Stimulated activated CD8-positive, alpha-beta memory T cell treated with anti-CD3 and anti-CD28 coated beads, Interleukin-12 subunit alpha, Interleukin-12 subunit beta, amount 100 ng/mL, for 24 hours (primary cell): Measurements from ENCODE around the gene ZAR1L.
"Not testable (repeated sequence)": the region's sequence is repeated elsewhere in the genome, so short reads cannot be mapped to it uniquely, and the experiment has no call there.

ENCODE experiments used
- DNase-seq: peaks from one replicate; pipeline ENCODE4 v3.0.0-alpha.2; 2020; ENCODE audit errors: extremely low read depth

ZAR1L gene, protein sequence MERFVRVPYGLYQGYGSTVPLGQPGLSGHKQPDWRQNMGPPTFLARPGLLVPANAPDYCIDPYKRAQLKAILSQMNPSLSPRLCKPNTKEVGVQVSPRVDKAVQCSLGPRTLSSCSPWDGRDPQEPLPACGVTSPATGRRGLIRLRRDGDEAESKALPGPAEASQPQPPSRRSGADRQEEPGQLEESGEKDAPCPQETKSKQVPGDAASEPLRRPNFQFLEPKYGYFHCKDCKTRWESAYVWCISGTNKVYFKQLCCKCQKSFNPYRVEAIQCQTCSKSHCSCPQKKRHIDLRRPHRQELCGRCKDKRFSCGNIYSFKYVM

DNA sequence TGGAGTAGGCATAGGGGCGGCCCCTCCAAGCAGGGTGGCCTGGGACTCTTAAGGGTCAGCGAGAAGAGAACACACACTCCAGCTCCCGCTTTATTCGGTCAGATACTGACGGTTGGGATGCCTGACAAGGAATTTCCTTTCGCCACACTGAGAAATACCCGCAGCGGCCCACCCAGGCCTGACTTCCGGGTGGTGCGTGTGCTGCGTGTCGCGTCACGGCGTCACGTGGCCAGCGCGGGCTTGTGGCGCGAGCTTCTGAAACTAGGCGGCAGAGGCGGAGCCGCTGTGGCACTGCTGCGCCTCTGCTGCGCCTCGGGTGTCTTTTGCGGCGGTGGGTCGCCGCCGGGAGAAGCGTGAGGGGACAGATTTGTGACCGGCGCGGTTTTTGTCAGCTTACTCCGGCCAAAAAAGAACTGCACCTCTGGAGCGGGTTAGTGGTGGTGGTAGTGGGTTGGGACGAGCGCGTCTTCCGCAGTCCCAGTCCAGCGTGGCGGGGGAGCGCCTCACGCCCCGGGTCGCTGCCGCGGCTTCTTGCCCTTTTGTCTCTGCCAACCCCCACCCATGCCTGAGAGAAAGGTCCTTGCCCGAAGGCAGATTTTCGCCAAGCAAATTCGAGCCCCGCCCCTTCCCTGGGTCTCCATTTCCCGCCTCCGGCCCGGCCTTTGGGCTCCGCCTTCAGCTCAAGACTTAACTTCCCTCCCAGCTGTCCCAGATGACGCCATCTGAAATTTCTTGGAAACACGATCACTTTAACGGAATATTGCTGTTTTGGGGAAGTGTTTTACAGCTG is at the start of gene ZAR1L, which contains the start of gene BRCA2:
TSS of gene ZAR1L (minus strand) at position 126 of the 790 bp plus-strand sequence. CDS start 3,438 bp downstream, outside the sequence.
TSS of gene BRCA2 (plus strand) at position 271 of the 790 bp plus-strand sequence. CDS start 953 bp downstream, outside the sequence.
- DNase-seq = peak; percentile 74

DNA sequence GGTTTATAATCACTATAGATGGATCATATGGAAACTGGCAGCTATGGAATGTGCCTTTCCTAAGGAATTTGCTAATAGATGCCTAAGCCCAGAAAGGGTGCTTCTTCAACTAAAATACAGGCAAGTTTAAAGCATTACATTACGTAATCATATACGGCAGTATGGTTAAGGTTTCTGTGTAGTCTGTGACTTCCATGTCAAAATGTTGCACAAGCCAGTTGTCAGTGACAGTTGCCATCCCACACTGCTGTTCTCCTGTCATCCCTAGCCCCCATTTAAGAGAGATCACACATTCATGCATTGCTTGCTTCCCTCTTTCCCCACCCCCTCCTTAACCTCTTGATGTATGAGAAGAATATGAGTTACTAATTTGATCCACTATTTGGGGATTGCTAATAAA is 47.4 kb upstream of the ZAR1L start:
- no peak for DNase-seq

DNA sequence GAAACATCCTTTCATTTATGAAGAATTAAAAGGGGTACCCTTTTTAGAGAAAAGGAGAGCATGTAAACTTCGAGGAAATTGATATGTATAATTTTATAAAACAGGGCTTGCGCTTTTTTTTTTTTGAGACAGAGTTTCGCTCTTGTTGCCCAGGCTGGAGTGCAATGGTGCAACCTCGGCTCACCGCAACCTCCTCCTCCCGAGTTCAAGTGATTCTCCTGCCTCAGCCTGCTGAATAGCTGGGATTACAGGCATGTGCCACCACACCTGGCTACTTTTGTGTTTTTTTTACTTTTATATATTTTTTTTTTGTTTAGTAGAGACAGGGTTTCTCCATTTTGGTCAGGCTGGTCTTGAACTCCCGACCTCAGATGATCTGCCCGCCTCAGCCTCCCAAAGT is 40.8 kb upstream of the ZAR1L start:
- not testable (repeated sequence) for DNase-seq

DNA sequence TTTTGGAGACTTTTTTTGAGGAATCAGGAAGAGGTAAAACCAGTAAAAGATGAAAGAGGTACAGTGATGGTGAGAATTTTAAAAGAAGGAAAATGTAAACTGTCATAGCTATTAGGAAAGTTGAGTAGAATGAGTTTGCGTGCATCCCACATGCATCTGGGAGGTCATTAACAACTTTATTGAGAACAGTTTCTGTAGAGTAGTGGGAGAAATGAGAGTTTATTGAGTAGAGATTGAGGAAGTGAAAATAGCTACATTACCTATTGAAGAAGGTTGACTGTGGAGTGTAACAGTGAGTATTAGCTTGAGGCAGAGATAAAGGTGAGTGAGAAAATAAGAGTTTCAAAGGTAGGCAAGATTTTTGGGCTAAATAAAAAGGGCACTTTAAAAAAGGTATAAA is 38.9 kb upstream of the ZAR1L start:
- no peak for DNase-seq

DNA sequence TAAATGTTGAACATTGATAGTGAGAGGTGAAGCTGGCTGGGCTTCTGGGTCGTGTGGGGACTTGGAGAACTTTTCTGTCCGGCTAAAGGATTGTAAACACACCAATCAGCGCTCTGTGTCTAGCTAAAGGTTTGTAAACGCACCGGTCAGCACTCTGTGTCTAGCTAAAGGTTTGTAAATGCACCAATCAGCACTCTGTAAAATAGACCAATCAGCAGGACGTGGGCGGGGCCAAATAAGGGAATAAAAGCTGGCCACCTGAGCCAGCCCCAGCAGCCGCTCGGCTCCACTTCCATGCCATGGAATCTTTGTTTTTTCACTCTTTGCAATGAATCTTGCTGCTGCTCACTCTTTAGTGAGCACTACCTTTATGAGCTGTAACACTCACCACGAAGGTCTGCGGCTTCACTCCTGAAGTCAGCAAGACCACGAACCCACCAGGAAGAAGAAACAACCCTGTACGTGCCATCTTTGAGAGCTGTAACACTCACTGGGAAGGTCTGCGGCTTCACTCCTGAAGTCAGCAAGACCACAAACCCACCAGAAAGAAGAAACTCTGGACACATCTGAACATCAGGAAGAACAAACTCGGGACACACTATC is 35.8 kb upstream of the ZAR1L start:
- not testable (repeated sequence) for DNase-seq

DNA sequence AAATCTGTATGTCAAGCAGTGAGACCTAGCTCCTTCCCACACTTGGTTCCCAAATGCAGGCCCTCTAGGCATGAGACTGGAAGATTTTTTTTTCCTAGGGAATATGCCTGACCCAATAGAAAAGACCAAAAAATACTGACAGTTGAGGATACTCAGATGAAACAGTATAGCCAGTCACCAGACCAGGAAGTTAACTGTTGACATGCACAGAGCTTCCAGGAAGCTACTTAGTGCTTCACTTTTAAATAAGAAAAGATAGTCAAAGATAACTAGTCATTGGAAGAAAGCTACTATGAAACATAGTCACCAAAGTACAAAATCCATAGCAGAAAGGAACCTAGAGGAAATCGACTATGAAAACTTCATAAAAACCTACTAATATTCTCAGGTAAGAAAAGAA is 32.5 kb upstream of the ZAR1L start:
- no peak for DNase-seq

DNA sequence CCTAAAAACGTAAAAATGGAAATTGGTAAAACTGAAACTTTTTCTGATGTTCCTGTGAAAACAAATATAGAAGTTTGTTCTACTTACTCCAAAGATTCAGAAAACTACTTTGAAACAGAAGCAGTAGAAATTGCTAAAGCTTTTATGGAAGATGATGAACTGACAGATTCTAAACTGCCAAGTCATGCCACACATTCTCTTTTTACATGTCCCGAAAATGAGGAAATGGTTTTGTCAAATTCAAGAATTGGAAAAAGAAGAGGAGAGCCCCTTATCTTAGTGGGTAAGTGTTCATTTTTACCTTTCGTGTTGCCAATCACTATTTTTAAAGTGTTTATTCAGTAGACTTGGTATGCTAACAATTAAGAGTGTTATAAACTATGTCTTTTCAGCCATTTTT is 25.8 kb upstream of the ZAR1L start:
- DNase-seq = no peak

DNA sequence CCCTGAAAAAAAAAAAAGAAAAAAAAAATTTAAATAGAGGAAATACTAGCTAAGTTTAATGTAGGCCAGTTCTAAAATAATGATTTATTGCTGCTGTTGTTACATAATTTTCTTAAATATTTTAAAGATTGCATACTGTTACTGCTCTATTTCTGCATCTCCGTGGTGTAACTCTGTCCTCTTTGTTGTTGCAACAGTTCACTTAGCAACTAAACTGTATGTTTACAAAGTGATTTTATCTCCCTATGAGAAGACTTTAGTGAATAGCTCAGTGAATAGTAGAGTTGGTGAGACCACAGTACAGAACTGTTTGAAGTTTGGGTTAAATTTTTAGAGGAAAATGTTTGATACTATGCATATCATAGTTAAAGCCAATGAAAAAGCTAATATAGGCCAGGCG is 19.5 kb upstream of the ZAR1L start:
- DNase-seq = no peak

DNA sequence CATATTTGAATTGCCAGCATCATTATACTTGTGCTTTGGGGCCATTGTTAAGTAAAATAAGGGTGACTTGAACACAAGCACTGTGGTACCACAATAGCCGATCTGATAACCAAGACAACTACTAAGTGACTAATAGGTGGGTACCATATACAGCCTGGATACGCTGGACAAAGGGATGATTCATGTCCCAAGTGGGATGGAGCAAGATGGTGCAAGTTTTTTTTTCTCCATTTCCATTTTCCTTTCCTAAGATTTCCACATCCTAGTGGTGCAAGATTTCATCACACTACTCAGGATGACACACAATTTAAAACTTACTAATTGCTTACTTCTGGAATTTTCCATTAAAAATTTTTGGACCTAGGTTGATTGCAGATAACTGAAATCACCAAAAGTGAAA is 15.3 kb upstream of the ZAR1L start:
- no peak for DNase-seq

DNA sequence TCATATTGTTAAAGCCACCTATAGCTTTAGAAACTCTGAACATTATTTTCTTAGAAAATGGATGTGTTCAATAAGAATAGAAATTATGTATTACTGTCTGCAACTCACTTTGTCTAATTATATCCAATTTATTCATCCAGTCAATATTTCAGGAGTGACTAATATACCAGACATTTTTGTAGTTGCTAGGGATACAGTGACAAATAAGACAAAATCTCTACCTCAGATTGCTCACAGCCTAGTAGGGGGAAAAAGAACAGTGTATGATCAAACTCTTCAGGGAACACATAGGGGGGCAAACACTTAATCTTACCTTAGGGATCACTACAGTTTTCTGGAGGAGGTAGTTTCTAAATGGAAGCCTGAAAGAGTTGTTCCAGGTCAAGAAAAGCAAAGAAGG is 8.7 kb upstream of the ZAR1L start:
- DNase-seq = no peak

DNA sequence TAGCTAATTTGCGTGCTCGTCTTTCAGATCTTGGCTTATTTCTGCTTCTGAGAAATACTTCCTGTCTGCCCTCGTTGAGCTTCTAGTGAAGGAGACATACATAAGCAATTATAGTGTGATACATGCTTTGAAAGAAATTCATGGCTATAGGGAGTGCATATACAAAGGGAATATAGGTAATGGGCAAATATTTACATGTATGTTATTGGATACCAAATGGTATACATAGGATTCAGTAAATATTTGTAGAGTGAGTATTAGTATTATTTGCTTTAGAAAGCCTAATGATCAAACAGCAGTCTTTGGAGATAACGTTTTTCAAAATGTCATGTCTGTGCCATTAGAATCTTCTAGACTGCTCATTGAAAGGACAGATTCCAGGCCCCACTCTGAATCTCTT is 5.4 kb upstream of the ZAR1L start:
- no peak for DNase-seq

DNA sequence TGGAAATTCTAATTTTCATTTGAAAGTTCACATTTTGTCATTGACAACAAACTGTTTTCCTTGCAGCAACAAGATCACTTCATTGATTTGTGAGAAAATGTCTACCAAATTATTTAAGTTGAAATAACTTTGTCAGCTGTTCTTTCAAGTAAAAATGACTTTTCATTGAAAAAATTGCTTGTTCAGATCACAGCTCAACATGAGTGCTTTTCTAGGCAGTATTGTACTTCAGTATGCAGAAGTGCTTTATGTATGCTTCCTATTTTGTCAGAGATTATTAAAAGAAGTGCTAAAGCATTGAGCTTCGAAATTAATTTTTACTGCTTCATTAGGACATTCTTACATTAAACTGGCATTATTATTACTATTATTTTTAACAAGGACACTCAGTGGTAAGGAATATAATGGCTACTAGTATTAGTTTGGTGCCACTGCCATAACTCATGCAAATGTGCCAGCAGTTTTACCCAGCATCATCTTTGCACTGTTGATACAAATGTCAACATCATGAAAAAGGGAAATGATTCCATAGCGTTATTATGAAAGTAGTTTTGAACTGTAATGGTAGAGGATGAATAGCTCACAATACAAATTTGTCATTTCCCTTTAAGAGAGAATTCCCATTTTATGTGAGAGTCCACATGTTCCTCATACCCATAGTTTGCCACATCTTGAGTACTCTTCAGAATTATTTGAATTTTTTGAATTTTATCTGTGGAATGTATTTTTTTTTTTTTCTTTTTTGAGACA is 2.7 kb upstream of the ZAR1L start:
- no peak for DNase-seq

DNA sequence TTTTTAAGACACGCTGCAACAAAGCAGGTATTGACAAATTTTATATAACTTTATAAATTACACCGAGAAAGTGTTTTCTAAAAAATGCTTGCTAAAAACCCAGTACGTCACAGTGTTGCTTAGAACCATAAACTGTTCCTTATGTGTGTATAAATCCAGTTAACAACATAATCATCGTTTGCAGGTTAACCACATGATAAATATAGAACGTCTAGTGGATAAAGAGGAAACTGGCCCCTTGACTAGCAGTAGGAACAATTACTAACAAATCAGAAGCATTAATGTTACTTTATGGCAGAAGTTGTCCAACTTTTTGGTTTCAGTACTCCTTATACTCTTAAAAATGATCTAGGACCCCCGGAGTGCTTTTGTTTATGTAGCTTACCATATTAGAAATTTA is 1.3 kb upstream of the ZAR1L start:
- DNase-seq = no peak

DNA sequence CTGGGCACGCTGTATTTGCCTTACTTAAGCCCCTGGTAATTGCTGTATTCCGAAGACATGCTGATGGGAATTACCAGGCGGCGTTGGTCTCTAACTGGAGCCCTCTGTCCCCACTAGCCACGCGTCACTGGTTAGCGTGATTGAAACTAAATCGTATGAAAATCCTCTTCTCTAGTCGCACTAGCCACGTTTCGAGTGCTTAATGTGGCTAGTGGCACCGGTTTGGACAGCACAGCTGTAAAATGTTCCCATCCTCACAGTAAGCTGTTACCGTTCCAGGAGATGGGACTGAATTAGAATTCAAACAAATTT is 821 bp upstream of the ZAR1L start:
- DNase-seq = no peak

DNA sequence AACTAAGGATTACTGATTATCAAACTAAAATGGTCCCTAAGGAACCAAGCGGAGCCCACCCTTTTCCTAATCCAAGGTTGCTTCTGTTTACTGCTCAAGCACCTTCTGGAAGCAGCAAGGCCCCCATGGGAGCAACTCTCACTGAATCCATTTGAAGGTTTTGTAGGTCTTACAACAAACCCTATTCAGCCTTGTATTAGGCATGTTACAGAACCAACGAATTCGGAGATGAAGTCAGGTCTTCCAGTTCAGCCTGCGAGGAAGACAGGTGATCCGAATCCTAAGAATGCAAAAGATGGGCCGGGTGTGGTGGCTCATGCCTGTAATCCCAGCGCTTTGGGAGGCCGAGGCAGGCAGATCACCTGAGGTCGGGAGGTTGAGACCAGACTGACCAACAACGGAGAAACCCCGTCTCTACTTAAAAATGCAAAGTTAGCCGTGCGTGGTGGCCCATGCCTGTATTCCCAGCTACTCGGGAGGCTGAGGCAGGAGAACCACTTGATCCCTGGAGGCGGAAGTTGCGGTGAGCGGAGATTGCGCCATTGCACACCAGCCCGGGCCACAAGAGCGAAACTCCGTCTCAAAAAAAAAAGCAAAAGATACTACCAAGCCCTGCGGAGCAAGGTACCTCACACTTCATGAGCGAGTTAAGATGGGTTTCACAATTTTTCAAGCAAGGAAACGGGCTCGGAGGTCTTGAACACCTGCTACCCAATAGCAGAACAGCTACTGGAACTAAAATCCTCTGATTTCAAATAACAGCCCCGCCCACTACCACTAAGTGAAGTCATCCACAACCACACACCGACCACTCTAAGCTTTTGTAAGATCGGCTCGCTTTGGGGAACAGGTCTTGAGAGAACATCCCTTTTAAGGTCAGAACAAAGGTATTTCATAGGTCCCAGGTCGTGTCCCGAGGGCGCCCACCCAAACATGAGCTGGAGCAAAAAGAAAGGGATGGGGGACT is 609 bp downstream of the ZAR1L start:
- DNase-seq = peak; percentile 19

DNA sequence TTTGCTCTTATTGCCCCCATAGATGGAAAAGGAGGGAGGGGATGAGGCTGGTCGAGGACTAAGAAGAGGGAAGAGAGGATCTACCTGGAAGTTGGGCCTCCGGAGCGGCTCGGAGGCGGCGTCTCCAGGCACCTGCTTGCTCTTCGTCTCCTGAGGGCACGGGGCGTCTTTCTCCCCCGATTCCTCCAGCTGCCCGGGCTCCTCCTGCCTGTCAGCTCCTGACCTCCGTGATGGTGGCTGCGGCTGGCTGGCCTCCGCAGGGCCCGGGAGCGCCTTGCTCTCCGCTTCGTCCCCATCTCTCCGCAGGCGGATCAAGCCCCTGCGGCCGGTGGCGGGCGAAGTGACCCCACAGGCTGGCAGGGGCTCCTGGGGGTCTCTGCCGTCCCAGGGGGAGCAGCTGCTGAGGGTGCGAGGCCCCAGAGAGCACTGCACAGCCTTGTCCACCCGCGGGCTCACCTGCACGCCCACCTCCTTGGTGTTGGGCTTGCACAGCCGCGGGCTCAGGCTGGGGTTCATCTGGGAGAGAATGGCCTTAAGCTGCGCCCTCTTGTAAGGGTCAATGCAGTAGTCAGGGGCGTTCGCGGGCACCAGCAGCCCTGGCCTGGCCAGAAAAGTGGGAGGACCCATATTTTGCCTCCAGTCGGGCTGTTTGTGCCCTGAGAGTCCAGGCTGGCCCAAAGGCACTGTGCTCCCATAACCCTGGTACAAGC is 3.8 kb downstream of the ZAR1L start:
- DNase-seq = no peak

DNA sequence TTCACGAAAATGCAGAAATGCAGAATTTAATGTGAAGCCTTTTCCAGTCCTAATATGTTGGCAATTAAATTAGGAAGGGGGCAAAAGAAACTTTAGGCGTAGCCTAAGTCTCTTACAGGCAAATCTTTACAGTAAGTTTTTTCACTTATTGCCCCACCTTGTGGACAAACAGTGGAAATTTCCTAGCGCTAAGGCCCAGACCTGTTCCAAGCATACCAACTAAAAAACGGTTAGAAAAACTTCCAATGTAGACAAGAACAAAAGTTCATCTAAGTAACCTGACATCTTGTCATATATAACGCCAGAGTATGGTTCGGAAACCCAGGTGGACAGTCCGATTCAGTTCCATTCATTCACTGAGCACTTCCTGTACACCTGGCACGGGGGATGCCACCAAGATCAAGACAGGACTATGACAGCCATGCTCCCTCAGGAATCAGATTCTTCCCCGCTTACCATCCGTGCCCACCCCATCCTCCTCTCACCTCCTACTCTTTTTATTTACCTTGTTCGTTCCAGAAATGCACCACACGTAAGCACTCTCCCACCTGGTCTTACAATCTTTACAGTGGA is 4.9 kb downstream of the ZAR1L start:
- no peak for DNase-seq

DNA sequence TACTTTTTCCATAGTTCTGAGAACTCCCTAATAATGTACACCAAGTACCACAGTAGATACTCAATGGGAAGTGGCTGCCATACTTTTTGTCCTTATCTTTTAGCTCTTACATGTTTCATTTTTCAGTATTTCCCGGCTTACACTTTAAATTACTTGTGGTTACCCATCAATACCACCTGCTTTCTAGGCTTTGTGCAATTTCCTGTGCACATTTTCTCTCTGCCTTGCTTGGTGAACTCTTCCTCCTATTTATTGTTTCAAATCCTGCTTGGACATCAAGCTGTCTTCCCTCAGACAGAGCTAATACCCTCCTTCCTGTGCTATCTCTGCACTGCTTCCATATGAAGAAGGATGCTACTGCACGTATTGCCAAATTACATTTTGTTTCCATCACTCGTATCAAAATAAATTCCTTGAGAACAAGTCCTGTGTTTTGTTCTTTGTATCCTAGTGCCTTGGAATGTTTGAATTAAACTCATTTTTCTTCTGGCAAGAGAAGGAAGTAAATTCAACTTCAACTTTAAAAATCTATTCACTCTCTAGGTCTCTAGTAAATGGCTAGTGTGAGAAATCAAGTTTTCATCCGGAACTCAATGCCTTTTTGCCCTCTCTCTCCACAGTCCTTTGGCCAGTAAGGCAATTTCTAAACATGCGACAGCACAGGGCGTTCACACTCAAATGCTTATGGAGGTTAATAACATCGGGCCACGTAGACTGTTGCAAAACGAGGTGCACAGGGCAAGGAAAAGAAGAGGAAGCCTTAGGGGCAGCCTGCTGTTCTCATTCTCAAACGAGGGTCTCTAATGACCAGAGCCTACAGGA is 5.6 kb downstream of the ZAR1L start:
- no peak for DNase-seq

DNA sequence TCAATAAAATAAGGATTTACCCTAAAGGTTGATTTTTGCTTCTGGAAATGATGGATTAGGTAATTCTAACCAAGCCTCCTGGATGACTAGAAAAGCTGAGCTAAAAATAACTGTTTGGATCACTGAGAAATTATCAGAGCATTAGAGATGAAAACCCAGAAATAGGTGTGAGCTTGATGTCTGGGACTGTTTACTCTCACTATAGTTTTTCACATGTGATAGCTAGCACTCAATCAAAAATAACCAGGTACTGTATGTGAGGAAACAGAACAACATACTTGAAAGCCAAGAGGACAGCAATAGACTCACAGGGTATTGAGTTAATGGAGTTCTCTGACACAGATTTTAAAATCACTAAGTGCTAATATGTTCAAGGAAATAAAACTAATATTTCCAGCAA is 9.5 kb downstream of the ZAR1L start:
- DNase-seq = no peak
